ENCODE measurements around the gene TSHZ3.
A peak's percentile ranks its signal among the peaks of the same experiment; 100 is the strongest.

Gene TSHZ3

DNA sequence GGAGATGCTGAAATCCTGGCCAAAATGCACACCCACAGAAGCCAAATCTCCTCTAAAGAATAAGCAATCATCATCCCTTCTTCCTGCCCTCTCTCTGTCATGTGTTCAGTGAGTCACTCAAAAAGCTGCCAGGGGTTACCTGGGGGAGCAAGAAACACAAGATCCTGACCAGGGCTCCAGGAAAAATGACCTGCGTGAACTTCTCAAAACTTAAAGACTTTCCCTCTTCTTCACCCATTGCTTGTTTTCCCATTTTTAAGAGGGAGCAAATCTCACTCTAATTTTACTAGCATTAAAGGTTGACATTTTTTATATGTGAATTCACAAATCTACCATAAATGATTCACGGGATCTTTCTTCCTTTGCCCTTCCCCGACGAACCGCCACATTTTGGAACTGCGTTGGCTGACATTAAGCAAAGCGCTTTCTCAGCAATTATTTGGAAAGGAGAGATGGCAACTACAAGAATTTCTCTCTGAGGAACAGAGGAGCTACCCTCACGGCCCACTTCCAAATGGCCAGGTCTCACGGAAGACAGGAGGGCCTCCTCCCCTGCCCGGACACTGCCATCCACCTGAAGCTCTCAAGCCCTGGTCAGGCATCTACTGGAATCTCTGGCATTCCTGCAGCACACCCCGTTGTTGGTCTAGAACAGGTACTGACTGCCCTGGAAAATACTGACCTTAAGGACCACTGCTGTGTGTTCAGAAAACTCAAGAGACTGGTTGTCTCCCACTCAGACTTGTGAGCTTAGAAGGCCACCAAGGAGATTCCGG is 14.2 kb downstream of the TSHZ3 start:
- no peak for DNase-seq

DNA sequence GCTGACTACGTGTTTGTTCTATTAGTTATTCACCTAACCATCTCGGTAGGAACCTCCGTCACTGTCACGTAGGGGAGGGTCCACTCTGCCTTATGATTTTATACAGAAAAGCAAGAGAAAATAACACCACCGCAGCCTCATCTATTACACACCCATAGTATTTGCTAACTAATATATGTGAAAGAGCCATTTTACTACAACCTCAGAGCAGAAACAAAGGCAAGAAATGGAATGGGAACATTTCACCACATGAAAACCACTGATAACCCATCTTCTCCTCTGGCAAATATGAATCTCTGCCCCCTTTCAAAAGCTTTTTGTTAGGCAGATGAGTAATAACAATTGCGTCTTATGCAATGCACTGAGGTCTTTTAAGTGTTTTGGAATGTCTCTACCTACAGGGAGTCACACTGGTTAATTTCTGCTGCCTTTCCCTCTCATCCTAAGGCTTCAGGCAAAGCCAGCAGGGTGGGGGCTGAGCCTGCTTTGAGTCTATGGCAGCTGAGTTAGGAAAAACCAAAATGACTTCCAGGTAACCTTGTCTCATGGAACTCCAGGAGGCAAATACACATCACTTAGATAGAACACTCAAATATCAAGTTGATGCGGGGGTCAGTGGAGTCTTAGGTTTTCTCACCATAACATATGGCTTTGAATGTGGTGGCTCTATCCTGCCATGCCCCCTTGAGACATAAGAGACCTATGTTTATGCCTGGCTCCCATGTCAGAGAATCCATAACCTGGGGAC is 15.0 kb downstream of the TSHZ3 start:
- peak; percentile 62 for DNase-seq

DNA sequence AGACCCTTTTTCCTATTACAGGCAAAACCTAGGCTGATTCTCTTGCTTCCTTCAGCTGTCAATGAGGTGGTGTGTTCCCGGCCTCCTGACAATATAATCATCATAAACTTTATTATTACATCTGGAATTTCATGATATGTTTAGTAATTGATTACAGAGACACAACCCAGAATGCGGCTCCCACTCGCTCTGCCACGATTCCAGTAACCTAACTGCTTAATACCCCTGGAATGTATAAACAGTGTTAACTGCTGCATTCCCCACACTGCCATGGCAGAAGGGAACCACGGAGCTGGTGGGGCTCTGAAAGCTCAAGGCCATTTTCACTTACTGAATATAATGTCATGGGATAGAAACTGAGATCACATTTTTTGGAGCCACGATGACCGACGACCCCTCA is 17.1 kb downstream of the TSHZ3 start:
- peak; percentile 74 for DNase-seq

DNA sequence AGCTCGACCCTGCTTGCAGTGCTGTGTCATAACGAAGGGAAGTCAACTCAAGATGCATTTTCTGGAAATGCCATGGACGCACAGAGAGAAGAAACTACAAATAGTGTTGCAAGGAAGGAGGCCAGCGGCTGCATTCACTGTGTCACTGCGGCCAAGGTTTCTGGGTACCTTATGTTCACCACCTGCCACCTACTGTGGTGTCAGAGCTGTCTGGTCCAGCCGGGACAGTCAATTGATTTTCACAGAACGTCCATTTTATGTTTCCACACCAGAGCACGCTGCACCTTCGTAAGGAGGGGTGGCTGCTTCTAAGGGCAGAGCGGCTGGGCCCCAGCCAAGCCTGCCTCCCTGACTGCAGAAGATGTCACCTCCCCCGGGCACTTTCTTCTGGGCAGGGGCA is 17.7 kb downstream of the TSHZ3 start:
- DNase-seq = no peak

DNA sequence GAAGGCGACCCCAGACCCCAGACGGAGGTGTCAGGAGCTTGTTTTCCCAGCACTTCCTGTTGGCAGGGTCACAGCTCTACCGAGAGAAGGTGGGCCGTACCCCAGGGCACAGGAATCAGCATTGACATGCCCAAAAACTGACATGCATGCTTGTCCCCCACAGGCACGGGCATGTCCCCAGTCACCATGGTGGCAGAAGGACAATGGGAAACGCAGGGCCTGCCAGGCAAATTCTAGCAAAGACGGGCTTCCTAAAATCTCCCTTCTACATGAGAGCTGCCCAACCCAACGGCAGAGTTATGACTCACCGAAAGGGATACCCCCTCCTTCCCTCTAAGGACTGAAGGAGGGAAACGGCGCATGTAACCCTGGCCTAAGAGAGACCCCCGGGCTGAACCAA is 18.5 kb downstream of the TSHZ3 start:
- no peak for DNase-seq

DNA sequence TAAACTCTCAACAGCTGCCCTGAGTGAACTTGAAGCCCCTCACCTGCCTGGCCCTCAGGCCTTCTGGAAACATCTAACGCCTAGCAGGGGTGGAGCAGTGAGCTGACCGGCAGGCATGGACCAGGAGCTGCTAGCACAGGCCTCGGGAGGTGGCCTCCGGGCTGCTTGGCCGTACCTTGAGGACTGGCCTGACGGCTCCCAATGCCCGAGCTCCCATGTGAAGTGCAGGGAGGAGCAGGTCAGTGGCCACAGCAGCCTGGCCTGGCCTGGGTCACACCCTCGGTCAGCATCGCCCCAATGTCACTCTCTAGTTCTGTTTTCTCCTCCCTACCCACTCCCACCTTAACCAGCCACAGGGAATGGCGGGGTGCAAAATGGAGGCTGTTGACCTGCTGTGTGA is 19.0 kb downstream of the TSHZ3 start:
- no peak for DNase-seq

DNA sequence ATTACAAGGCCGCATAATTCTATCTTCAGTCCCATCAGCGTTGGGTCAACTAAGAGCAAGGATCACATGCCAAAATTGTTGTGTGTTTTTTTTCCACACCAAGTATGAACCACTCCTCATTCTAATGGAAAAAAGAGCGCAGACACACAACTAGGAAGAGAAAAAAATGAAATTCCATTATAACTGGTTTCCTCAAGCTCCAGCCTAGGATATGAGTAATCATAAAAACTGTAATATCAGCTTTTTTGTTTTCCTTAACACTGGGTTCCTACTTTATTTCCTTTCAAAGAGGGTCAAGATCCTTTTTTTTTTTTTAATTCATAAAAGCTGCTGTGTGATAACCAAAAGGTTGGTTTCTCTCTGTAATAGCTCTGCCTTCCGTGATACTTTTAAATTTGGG is 19.4 kb downstream of the TSHZ3 start:
- no peak for DNase-seq

DNA sequence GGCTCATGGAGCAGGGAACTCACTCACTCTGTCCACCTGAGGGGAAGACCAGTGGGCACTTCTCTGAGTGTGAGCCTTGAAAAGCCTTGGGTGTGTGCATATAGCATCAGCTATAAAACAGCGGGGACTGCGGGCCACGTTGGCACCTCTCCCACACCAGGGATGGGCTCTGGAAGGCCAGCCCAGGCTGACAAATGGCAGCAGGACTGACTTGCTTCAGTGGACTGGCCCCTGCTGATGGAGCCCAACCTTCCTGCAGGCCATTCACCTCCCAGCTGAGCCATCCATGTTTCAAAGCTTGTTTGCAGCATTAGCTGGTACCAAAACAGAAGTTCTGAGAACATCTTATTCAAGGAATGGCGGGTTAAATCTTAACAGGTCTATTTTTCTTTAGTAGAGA is 21.0 kb downstream of the TSHZ3 start:
- no peak for DNase-seq

DNA sequence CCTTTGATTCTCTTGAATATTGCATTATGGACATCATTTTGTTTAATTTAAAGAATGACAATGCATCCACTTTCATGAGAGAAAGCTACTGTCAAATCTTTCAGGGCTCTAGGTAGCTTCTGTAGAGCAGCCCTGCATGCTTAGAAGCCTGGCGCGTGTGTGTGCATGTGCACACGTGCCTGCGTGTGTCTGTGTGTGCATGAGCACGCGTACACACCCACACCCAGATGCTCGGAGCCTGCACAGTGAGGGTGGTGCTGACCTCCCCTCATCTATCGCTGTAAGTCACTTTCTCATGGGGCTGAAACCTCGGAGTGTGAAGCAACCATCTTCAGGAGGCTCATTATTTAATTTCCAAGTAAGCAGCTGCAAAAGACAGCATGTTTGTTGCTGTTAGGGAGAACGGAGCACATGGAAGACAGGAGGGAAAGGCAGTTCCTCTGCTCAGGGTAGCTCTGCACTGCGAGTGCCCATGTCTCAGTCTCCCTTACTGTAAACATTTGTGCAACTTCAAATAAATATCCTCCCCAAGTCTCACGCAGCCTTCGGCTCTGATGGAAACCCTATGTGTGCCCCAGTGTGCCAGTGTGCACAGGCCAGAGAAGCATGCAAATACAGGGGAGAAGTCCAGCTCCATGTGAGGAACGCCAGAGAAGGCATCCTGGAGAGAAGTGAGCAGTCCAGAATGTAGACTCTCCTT is 22.8 kb downstream of the TSHZ3 start:
- DNase-seq = no peak

DNA sequence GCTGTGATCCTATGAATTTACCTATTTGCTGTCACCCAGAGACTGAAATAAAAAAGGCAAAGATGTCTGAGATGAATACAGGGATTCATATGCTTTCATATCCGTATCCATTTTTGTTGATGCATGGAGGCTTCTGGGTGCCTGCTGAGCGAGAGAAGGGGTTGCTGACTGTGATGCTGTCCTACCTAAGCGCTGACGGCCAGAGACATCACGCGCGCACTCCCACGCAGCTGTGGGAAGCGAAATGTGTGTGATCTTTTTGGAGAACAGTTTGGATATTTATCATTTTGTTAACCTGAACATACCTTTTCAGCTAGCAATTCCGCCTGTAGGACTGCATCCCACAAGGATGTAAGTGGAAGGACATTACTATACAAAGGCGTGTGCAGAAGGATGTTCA is 23.9 kb downstream of the TSHZ3 start:
- no peak for DNase-seq

DNA sequence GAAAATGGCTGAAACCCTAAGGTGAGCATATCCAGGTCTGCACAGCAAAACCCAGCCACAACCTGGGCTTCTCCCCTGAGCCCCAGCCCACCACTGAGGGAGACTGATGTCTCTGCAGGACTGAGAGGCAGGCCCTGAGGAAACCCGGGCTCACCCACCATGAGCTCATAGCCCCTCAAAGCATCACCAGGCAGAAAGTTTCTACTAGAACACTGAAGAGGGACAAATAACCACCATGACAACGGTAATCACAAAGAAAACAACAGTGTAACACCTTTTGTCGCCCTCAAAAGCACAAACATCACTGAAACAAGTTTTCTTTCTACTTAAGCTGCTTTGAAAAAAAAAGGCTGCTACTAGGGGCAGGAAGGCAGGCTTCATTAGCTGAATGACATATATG is 29.8 kb downstream of the TSHZ3 start:
- no peak for DNase-seq

DNA sequence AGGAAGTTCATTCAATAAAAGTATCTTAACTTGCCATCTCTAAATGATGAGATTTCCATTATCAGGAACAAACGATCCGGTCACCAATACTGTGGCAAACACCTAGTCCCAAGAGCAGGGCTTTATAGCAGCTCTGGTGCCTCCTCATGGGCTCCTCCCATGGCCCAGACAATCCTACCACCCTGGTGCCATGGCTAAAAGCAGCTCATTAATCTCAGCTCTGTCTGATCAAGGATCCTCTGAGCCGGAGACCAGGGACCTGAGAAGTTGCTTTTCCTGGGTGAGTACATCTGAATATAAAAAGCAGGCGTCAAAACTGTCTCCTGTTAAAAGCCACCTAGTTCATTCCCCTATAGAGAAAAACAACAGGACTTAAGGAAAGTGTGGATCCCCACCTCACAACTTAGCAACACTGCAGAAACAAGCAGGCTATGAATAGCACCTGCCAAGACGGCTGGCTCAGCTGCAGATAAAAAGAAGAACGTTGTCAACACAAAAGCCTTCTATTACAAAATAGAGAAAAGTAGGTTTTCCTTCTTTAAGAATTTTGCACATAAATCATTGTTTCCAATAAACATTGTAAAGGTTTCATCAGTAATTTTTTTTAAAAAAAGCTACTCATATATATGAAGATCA is 30.3 kb downstream of the TSHZ3 start:
- DNase-seq = no peak

DNA sequence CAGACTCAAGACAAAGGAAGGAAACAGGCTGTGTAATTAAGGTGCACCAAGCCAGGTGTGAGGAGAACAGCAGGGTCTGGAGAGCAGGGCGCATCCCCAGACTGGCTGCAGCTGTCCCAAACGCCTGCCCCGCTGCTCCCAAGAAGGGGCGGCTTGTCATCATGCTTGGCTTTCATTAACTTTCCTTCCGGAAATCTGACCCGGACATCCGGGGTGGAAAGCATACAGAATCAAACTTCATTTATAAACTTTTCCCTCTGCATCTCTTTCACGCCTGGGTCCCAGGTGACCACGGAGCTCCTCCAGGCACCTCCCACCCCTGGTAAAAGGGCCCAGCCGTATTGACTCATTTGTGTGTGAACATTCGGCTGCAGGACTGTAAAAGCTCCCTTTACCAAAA is 31.7 kb downstream of the TSHZ3 start:
- DNase-seq = no peak

DNA sequence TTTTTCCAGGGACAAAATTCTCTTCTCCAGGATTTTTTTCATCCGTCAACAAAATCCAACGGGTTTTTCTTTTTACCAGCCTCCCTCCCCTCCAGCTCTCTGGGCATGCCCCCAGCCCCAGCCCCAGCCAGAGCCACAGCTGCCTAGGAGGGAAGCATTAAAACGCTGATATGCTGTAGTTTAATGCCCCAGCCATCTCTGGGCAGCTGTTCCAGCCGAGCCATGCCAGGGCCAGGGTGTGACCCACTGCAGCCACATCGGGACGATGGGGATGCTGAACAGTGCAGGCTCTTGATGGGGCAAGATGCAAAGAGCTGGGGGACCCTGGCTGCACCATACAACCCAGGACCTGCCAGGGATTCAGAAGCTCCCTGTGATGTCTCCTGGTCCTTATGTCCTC is 32.1 kb downstream of the TSHZ3 start:
- no peak for DNase-seq

DNA sequence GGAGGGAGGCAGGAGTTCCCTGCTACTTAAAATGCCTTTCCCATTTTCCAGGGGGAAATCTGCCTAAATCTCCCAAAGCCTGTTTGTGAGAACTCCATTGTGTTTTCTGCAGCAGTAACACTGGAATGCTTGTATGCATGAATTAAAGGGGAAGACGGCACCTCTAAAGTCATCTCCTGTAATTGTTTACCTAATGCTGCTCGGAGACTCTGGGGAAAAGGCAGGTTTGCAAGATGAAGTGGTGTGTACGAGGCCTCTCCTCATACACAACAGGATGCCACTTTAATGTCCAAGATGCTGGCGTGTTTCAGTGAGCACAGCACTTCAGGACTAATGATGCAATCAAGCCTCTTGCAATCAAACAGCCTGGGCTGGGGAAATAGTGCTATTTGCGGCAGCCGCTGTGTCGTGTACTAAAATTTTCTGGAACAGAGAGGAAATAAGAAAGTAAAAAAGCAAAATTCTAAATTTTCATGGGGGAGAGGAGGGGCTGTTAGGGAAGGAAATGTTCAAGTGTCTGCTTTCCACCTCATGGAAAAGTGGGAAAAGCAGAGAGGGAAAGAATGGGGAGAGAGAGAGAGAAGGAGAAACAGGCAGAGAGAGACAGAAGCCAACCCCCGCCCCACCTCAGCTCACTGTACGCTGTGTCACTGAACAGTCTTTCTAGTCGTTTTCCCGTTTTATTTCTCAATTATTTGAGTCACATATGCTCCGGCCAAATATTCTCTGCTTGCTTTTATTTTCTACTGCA is 32.9 kb downstream of the TSHZ3 start:
- no peak for DNase-seq

DNA sequence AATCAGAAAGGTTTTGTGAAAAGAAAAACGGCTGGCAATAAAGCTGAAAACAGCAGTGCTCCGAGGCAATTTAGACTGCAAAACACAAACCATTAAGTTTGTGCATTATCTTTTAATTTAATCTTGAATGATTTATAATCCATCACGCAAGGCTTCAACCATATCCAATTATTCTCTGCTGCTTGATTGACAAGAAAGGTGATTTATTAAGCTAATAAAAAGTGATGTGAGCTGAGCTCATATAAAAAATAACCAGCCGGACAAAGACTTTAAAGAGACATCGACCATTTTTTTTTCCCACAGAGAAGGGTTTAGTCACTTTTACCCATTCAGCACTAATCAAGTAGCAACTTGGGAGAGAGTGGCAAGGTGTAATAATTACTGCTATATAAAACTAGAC is 33.6 kb downstream of the TSHZ3 start:
- DNase-seq = no peak

DNA sequence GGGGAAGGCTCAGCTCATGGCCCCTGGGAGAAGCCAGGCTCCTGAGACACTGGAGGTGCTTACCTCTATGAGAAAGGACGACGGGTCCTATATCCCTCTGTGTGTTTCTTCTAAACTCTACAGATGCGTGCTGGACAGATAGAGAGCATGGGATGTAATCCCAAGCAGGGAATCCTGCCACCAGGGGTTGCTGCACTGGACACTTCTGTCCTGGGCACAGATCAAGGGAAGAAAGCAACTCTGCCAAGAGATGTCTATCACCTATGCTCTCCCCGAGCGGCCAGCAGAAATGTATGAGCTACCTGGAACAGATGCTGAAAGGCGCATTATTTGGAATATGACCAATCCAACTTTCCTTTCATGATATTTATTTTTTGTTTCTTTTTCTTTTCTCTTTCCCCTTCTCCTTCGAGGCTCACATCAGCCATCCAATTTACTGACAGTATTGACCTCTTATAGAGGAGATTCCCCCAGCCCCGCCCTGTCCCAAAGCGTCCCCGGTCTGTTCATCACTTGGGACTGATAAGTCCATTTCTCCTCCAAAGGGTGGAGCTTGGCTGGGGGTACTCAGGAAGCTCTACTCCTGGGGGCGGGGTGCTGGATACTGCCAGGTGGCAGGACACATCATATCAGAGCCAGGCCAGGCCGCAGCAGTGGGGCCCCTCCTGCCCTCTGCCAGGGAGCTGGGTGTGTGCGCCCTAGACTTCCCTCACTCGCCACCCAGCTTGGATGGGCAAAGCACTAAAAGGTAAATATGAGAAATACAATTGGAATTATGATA is 34.2 kb downstream of the TSHZ3 start:
- no peak for DNase-seq

DNA sequence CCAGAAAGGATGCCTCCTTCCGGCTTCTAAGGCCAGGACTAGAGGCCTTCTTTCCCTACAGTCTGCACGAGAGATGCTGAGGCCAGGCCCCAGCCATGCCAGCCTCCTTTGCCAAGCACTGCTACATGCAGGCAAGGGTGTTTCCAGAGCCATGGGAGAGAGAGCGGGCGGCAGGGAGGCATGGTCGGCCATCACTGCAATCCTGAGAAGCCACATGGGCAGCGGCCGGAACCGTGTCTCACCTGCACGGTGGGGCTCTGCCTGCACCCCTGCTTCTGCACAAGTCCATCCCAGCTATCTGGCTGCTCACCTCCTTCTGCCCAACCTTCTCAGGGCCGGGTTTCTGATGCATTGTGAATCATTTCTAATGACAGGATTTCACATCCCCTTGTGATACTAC is 35.1 kb downstream of the TSHZ3 start:
- no peak for DNase-seq

DNA sequence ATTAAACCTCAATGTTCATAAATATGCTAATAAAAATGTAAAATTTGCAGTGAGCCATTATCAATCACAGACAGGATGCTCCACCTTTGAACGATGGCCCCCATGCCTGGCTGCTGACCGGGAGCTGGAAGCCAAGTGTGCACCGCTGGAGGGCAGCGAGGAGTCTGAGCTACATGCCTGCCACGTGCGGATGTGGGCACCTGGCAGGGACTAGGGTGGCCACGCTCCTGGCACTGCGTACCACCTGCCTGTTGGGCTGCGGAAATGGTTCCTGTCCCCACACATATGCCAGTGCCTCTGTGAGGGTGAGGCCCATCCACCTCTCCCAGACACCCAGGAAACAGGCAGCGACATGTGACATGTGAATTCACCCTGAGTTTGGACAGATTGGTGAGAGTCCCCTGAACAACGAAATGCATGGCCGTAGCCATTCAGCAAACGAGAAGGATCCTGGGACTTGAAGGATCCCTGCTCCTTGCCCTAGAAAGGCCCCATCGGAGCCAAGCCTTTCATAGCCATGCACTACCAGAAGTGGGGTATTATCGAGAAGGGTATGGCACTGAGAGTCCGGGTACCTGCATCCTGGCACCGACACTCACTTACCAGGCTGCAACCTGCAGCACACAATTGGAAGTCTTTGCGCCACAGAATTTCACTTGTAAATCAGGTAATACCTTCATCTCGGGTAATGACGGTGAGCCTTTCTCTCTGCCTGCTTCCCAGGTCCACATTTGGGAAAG is 35.8 kb downstream of the TSHZ3 start:
- DNase-seq = no peak

DNA sequence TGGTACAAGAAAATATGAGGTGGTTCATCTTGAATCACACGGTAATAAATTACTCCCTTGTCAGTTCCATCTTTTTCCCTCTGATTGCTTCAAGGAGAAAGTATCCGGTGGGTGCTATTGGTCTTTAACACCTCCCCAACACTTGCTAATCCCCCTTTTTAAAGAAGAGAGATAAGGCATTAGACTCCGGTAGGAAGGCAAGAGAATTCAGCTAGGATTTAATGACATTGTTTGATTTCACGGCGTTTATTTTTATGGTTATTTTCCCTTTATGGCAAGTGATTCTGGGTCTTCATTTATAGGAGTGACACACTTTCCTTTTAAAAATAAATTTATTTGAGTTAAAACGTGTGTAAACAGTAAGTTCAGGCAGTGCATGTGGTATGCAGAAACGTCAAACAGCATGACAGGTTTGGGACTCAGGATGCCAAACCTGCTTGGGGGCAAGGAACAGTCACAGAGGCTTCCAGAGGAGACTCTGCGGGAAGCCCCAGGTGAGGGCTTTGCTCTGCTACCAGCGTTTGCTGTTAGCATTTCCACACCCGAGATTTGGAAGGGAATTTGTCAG is 36.5 kb downstream of the TSHZ3 start:
- peak; percentile 9 for DNase-seq
